HG03039 (cell line): ENCODE results near the gene IRF2.
A peak's percentile ranks its signal among the peaks of the same experiment; 100 is the strongest.

Source experiments
- ATAC-seq: cut with Tn5 transposase; IDR thresholded peaks from one replicate; pipeline ENCODE4 v1.9.1; 2021; ENCODE audit warnings: mild to moderate bottlenecking, moderate library complexity; ENCODE audit not compliant: unreplicated experiment

Gene IRF2

DNA sequence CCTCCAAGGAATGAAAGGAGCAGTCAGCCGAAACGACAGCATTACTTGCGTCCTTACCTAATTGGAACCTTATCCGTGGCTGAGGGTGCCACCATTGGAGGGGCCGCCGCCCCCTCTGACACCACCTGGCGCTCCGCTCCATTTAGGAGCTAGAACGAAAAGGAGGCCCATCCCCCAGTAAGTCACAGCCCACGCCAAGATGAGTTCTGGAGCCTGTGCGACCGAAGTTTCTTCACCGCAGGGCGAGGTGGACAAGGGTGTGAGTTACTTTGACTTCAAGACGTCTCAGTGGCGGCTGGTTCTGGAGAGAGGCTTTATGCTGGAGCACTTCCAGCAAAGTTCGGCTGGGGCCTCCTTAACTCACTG lies 729 bp upstream of the IRF2 start:
- peak; percentile 18 for ATAC-seq

DNA sequence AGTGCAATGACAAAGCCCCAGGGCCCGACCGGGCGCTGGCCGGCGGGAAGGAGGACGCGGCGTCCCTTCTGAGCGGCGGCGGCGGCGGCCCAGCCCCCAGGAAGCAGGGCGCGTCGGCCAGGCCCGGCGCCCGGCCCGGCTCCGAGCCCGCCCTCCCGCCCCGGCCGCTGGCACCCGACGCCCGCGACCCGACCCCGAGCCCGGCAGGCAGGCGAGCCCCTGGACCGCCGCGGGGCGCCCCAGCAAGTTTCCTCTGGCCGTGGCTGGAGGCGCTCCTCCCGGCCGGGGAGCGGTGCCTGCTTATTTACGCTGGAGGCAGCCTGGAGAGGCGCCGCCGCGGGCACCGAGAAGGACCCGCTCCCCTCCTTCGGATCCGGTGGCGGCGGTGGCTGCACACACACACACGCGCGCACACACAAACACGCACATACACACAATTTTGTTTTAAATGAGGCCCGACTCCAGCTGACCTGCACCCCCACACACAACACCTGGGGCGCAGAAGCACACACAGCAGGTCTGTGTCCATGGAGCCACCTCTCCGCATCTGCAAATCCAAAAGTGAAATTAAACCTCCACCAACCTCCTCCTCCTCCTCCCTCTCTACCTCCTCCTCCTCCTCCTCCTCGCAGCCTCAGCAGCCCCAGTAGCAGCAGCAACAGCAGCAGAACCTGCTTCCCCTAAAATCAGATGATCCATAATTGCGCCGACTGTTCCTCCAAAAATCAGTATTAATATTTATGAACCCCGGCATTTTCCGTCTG lies 669 bp downstream of the IRF2 start:
- ATAC-seq: no peak

DNA sequence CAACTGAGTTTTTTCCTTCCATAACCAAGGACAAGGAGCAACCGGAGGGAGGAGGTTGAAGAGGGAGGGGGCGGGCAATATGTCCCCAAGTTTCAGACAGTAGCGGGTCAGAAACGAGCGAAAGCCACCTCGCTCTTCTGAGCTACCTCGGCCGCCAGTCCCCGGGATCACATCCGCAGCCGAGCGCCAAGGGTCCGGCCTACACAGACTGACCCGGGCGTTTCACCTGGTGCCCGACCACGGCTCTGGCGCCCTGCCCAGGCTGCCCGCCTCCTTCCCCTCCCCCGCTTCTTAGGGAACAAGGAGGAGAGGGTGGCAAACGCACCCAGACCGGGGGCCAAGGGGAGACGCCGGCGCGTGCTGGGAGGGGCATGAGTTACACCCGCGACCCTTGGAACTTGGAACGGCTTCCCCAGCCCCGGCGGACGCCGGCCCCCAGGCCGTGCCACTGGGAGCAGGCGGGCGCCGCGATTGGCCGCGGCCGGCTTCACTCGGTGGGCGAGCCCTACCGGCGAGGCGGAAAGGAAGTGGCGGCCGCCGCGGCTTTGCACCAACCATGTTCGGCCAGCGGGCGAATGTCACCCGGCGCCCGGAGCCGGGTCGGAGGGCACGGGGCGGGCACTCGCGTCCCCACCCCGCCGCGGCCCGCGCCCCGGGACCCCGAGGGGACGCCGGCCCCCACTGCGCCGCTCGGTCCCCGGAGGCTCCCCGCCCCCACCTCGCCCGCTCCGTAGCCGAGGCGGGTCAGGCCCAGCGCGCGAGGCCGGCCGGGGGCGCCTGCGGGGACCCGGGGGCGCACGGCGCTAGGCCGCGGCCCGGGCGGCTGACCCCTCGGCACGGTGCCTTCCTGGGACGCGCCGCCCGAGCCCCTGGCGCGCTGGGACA lies 1.5 kb downstream of the IRF2 start:
- ATAC-seq: peak; percentile 21

DNA sequence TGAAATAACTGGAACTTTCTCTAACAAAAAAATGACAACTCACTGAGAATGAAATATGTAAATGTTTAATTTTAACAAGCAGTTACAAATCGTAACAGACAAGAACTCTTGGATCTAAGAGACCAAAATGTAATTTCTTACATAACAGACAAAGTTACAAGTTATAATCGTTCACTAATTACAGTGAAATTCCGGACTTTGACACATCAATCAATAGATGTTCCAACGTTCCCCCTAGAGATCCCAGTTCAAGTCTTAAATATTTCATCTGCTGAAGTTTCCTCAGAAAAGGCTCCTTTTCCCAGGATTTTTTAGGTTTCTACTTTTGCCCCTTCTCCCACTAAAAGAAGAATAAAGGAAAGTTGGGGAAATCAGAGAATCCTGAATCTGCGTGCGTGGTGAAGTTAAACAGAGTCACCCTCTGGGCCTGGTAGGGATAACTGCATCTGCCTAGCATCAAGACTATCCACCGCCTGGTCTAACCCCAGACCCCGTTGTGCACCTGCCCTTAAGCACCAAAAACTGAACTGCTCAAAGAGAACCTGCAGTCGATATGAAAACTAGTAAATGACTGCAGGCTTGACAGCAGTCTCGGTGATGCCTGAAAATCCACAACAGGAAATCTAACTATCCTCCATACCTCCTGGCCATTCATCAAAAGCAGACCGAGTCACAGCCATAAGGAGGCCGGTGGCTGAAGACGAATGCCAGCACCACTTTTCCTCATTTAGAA lies 2.3 kb downstream of the IRF2 start:
- ATAC-seq: no peak

DNA sequence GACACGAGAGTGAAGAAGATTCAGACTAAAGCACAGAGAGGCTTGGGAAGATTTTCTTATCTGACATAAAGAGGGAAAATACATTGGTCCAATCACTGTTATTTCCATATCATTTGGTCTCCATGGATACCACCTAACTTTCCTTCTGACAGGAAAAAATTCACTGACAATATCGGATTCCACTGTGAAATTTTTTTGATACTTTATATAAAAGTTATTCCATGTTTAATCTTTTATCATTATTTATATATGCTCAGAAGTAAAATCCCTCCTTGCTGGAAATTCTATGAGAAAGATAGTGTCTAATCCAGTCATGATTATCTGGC lies 3.6 kb downstream of the IRF2 start:
- ATAC-seq: no peak

DNA sequence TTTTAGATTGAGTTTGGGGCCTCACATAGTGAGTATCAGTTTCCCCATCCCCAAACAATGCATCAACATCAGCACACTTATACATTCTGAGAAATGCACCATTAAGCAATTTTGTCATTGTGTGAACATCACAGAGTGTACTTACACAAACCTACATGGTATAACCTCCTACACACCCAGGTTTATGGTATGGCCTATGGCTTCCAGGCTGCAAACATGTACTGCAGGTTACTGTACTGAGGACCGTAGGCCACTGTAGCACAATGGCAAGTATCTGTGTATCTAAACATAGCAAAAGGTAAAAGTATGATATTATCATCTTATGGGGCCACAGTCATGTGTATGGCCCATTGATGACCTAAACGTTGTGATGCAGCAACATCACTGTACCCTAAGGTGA lies 7.7 kb downstream of the IRF2 start:
- ATAC-seq: no peak

DNA sequence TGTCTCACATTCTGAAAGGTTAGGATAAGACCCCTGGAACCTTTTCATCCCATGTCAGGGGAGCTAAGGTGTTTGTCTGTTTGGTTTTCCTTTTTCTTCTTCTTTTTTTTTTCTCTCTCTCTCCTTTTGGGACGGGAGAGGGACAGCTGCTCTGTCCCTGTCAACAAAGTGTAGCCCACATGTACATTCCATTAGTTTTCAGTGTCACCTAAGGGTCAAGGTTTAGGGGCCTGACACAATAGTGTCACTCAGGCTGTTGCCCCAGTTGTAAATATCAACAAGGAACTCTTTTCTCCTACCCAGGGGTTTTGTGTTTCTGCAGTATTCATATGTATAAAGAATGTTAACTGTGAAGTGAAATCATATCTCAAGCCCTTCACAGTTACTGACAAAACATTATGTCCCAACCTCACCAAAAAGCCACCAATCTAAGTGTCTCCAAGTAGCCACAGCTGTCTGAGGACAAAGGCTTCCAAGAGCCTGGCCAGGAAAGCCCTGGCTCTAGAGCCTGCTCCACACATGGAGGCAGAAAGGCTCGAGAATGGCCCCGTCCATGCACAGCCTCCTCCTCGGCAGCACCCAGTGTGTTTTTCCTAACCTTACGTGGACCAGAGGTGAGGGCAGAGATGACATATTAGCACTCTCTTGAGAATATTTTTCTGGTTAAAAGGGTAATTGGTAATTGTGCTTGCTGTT lies 9.4 kb downstream of the IRF2 start:
- ATAC-seq: no peak

DNA sequence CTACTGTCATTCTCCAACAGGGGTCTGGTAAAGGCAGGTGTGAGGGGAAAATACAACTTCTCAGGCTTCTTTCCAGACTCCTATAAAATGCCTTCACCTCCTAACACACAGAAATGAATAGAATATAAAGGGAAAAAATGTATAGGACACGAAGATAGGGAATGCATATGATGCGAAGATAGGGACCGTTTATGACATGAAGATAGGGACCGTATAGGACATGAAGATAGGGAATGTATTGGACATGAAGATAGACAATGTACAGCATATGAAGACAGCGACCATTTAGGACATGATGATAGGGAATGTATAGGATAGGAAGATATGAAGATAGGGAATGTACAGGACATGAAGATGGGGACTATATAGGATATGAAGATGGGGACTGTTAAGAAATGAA lies 10.5 kb downstream of the IRF2 start:
- ATAC-seq: no peak

DNA sequence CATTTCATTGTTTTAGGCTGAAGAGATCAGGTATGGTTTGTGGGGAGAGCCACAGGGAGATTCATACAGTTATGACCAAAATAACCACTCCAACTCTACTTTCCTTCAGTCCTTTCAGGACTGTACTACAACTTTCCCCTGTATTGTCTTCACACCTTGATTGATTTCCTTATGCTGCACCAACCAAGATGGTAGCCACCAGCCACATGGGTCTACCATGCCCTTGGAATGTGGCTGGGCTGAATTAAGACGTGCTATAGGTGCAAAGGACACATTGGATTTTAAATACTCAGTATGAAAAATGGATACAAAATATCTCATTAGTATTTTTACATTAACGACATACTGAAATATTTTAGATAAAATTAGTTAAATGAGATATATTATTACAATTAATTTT lies 11.2 kb downstream of the IRF2 start:
- ATAC-seq: no peak

DNA sequence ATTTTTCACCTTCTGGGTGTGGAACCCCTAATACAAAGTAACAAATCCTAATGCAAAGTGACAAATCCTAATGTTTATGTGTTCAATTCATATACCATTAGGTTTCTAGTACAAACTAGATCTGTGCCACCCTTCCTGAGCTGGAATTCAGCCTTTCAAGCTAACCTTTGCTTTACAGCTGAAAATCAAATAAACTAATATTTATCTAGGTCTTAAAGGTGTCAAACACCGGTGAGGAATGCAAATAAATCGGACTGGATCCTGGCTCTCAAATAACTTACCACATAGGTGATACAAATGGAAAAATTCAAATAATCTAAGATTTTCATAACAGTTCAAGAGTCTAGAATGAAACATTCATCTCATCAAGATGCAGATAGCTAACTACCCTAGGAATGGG lies 11.6 kb downstream of the IRF2 start:
- ATAC-seq: no peak

DNA sequence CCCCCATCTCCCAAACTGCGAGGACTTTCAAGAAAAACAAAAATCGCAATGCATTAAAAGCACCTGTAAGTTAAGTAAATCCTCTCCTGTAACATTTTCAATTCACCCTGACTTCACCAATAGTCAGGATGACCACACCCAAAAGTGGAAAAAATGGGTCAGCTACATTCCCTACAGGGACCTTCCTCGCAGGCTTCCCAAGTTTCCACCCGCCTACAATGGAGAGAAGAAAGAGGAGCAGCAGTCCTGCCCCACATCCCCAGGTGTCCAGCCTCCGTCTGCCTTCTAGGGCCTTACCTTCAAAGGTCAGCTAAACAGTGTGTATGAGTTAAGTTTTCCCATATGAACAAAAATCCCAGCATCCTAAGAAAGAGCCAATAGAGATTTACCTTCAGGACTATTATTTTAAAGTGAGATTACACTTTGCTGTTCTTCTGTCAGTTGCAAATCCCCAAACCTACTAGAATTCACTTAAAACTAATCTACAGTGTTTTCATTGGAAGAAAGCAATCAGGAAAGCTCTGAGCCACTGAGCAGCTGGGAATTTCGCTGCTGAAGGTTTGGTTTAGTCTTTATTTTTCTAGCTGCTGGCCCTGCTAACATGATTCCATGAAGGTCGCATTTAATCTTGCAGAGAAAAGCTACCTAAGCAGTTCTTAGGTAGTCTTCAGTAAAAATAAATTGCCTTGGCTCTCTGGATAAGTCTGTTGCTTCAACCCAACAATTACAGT lies 12.5 kb downstream of the IRF2 start:
- ATAC-seq: no peak

DNA sequence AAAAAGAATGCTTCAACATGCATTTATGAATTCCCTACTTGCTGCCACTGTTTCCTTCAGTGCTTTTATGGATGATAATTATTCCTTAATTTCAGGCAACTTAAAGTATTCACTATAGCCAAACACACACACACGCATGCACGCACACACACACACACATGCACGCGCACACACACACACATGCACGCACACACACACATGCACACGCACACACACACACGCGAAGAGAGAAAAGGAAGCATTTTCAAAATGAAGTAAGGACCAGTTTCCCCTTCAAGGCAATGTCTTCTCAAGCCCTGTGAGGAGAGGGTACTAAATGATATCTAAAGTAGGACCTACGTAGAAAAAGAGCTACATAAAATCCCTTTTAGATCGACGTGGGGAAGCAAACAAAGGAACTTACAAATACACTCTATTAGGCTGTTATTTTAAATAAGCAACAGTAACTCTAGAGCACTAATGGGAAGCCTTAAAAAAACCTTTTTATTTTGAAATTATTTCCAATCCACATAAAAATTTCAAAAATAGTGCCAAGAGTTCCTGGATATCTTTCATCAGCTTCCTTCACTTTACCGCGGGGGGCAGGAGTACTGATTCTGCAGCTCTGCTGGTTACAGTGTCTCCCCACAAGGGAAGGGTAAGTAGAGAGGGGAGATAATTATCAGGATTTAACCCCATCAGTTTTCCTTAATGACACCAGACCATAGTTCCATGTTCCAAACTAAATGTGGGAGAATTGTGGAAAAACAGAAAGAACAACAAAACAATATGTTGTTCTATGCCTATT lies 13.7 kb downstream of the IRF2 start:
- ATAC-seq: no peak

DNA sequence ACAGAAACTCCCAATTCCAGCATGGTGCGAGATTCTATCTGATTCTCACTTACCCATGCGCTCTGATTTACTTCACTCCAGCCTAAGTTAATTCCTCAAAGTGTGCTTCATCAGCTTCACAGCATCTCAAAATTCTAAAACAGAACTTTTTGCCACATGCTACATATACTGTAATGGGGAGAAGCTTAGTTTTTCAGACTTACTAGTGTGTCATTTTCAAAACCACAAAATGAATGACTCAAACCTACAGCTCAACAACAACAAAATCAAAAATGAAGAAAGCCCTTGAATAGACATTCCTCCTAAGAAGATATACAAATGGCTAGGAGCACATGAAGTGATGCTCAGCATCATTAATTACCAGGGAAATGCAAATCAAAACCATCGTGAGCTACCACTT lies 14.9 kb downstream of the IRF2 start:
- no peak for ATAC-seq

DNA sequence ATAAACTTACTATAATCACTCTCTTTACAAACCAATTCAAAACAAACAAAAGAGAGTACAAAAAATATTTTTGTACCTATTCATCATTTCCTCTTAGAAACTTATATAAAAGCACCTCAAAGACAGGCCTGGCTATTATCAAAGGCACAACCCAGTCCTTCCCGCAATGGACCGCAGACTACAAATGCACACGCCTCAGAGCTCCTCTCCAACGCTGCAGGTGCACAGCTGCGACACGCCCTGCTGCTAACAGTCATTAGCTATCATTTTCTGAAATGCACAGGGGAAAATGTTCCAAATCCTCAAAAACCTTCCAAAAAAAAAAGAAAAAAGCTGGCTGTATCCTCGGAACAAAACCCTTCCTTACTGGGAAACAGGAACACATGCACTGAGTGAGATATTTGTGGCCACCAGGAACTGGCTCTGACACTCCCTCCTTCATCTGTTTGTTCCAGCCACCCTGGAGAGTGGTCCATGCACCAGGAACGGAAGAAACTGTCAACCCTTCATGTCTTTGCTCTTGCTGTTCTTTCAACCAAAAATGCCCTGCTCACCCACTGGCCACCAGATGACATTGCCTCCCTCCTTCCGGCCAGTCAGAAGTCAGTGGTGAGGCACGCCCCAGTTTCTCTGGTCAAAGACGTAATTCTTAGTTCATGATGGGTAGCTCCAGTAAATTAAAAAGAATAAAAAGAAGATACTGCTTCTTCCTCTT lies 16.7 kb downstream of the IRF2 start:
- ATAC-seq: no peak

DNA sequence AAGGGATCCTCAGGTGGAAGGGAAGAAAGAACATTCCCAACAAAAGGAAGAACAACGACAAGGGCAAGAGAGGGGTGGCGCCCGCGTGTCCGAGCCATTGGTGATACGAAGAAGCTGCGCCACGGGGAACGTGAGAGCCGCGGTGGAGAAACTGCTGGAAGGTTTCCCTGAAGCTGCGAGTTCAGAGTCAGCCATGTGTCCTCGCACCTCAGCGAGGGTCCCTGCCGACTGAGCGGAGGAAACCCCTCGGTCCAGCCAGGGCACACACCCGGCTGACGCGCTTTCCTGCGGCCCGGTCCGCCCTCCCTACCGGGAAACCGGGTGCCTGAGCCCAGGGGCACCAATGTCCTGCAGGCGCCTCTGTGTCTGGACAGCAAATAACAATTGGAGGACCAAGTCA lies 18.0 kb downstream of the IRF2 start:
- ATAC-seq: no peak

DNA sequence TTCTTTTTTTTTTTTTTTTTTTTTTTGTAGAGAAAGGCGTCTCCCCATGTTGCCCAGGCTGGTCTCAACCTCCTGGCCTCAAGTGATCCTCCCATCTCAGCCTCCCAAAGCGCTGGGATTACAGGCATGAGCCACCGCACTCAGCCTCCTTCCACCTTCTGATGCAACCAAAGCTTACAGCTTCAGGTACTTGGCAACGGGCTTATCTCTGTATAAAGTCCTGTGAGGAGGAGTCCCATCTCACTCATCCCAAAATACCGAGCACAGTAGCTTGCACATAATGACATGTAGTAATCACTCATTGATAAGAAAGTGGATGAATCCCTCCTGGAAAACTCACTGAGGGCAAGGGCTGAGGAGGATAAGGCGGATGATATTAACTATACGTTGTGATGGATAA lies 19.1 kb downstream of the IRF2 start:
- no peak for ATAC-seq

DNA sequence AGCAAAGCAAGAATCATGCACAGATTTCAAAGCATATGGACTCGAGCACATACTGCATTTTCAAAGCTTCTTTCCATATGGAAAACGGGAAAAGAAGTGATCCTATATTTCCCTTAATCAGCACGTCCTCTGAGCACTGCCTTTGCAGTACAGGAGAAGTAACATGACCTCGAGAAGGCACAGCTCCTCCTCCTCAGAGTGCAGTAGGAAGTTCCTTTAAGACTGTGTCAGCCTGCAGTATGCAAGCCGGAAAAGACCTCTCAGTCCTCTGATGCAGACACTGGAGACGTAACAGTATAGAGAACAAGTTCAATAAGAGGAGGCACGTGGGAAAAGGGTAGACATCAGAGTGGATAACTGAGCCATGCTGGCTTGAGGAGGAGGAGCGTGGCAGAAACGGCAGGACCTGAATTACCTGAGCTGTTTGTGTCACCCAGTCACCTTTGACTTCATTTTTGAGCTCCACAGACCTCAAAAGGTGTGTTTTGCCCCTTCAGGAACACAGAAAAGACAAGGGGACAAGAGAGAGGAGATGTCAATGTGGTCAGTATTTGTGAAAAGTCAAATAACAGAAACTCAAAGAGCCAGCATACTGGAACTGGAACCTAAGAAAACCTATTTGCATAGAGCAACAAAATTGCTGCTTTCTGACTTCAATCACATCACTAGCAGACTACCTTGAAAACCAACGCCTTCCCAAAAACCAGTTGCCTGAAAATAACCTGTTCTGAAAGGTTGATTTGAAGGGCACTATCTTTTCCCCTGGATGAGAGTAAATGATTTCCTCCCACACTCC lies 20.8 kb downstream of the IRF2 start:
- ATAC-seq: peak; percentile 53

DNA sequence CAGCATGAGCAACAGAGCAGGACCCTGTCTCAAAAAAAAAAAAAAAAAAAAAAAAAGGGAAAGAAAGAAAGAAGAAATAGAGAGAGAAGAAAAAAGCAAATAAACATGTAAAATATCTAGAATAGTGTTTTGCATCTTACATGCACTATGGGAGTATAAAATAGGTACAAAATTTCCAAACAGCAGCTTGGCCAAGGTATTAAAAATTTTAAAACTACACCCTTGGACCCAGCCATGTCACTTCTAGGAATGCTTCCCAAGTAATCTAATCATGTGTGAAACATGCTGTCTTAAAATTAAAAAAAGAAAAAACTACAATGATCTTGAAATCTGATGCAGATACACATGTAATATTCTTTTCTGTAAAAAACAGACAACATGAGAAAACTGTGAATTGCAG lies 21.6 kb downstream of the IRF2 start:
- no peak for ATAC-seq
